ENCODE data around the gene SNCAIP.

GRCh38 chr5:122346897-122347581 lies 35.0 kb downstream of the SNCAIP start:
- TF ChIP-seq POLR2A (IDR thresholded peaks at IDR 0.05): no peak
- no peak for TF ChIP-seq CTCF (IDR thresholded peaks at IDR 0.05)
- no peak for TF ChIP-seq POLR2AphosphoS5 (IDR thresholded peaks at IDR 0.05)

Data from transverse colon (tissue), 4 donors.